Astrocyte of the spinal cord (primary cell): ENCODE data around the gene EEF1G.

Experiments used
- DNase-seq: peaks from one replicate; pipeline ENCODE4 v3.0.0; 2011; ENCODE audit warnings: low read depth, low spot score
- H3K4me3 ChIP-seq: 2 replicates; pipeline ENCODE4 v1.5.1; 2011; ENCODE audit warnings: low read depth, mild to moderate bottlenecking, low read length, moderate library complexity
- in situ Hi-C: cut with HindIII; loops from 2 replicates; pipeline ENCODE4 v1.10.0; 2017; ENCODE audit warnings: low sequenced_read_pairs
- TF ChIP-seq, protein P1 (sequence below): IDR thresholded peaks from 2 replicates; pipeline ENCODE4 v1.5.1; 2012; ENCODE audit warnings: low read depth, mild to moderate bottlenecking, low read length, inconsistent platforms

The EEF1G gene

DNA sequence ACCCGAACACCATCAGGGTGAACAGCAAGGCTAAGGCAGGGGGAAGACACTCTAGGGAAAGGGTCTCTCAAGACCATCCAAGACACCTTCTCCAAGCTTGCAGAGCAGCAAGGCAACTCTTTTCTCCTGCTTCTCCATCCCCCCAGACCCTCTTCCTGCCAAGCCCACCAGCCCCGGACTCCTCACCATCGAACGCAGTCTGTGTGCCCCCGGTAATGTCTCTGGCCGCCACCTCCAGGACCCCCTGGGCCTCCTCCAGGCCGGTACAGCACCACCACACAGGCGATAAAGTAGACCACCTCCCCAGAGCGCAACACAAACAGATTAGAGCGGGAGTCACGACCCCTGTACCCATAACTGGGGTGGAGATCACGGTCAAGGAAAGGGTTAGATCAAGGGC, 35.1 kb upstream of the EEF1G start:
- no peak for DNase-seq
- TF ChIP-seq, protein P1, sequence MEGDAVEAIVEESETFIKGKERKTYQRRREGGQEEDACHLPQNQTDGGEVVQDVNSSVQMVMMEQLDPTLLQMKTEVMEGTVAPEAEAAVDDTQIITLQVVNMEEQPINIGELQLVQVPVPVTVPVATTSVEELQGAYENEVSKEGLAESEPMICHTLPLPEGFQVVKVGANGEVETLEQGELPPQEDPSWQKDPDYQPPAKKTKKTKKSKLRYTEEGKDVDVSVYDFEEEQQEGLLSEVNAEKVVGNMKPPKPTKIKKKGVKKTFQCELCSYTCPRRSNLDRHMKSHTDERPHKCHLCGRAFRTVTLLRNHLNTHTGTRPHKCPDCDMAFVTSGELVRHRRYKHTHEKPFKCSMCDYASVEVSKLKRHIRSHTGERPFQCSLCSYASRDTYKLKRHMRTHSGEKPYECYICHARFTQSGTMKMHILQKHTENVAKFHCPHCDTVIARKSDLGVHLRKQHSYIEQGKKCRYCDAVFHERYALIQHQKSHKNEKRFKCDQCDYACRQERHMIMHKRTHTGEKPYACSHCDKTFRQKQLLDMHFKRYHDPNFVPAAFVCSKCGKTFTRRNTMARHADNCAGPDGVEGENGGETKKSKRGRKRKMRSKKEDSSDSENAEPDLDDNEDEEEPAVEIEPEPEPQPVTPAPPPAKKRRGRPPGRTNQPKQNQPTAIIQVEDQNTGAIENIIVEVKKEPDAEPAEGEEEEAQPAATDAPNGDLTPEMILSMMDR, result no peak
- in situ Hi-C loops, result no loop called here
- H3K4me3 ChIP-seq, result no peak overlapping the region

DNA sequence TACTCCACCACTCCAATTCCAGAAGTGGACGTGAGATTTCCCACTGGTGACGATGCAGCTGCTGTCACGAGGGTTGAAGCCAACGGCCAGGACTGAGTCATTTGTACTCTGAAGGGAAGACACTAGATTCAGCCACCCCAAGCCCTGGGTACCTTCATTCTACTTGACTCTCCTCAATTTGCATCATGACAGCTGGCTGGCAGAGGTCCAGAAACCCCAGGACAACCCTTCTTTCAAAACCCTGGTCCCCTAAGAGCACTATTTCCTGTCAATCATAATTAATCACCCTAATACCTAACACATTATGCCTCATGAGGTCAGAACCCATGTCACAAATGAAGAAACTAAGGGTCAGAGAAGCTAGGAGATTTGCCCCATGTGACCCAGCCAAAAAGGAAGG, 34.0 kb upstream of the EEF1G start:
- no peak overlapping the region for H3K4me3 ChIP-seq
- DNase-seq, result no peak
- TF ChIP-seq, protein P1, result no peak
- in situ Hi-C loops, result no loop called here

DNA sequence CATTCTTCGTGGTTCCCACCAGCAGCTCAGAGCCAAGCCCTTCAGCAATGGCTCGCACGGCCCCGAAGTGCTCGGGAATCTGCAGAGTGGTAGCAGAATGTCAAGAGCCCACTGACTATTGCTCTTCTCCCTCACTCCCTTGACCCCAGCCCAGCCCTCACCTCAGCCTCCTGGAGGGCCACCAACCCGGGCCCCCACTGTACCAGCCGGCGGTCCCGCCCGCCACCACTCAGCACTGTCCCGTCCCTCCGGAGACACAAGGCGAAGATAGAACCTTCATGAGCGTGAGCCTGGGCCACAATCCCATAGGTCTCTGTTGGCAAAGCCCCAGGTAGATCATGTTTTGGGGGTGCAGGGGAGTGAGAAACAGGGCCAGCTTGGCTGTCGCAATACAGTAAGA, 32.2 kb upstream of the EEF1G start:
- in situ Hi-C loops, result no loop called here
- H3K4me3 ChIP-seq, result no peak overlapping the region
- TF ChIP-seq, protein P1, result no peak
- DNase-seq, result no peak

DNA sequence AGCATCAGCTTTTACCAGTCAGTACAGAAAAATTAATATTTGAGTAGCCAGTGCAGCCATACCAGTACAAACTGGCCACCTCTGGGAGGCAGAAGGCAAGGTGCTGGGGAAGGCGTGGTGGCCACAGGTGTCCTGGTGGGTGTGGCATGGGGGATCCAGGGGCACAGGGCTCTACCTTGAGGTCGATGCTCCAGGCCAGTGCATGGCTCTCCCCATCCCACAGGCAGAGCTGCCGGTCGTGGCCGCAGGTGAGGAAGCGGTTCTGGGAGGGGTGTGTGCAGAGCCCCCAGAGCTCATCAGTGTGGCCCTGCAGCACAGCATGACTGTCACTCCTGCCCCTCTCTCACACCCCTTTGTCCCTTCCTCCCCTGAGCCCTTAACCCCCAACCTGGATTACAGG, 31.8 kb upstream of the EEF1G start:
- in situ Hi-C loops, result no loop called here
- TF ChIP-seq, protein P1, result no peak
- no peak for DNase-seq
- H3K4me3 ChIP-seq, result no peak overlapping the region

DNA sequence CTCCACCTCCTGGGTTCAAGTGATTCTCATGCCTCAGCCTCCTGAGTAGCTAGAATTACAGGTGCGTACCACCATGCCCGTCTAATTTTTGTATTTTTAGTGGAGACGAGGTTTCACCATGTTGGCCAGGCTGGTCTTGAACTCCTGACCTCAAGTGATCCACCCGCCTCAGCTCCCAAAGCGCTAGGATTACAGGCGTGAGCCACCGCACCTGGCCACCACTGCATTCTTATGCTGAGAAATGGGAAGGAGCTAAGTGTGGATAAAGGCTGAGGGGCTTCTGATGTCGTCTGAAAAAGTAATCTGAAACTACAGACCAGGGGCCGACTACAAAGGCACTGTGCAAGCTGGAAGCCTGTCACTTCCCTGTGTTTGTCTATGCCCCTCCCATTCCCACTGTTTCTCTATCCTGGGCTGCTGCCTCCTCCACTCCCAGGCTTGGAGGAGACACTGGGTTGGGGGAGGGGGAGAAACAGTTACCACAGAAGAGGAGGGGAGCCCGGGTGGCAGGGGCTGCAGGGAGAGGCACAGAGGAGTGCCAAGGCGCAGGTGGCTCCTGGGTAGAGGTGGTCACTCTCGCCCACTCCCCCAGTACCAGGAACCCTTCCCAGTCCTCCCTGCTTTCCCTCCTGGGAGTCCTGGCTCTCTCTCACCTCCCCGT, 30.9 kb upstream of the EEF1G start:
- DNase-seq, result no peak
- in situ Hi-C loops, result no loop called here
- no peak overlapping the region for H3K4me3 ChIP-seq
- TF ChIP-seq, protein P1, result no peak

DNA sequence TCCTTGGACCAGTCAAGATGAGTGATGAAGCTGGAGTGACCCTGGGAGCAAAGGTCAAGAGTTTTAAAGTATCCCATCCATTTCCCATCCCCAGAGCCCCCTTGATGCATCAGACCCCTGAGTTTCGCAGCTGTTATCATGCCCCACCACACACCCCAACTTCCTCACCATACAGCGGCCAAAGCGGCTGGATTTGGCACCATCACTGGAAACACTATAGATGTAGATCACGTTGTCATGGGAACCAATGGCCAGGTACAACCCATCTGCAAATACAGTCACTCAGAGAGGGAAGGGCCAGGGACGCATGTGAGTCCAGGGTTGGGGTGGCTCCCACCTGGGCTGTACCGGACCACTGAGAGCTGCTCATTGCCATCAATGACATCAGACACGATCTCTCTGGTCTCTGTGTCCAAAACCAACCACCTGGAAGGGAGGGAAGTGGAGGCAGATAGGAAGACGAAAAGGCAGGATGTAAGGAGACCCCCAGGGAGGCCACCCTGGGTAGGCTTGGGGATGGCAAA, 30.1 kb upstream of the EEF1G start:
- DNase-seq, result no peak
- TF ChIP-seq, protein P1, result no peak
- H3K4me3 ChIP-seq, result no peak overlapping the region
- in situ Hi-C loops, result no loop called here
